B cell (primary cell): ENCODE measurements around the gene KCND3. TPM values are rescaled to one million over a fixed set of nuclear protein-coding genes. Genes with fewer than 3 reads are reported as not detected.

Experiments
- ATAC-seq: fragments of 200-7000 bp; cut with Tn5 transposase; one replicate; pipeline ENCODE4 v1.10.0; 2021; ENCODE audit warnings: low read depth, mild to moderate bottlenecking, moderate number of reproducible peaks, moderate library complexity
- CTCF ChIA-PET: fragments of 350-600 bp; sonication (Branson Sonifier 250); formaldehyde crosslinking; loops from one replicate; lab custom pipeline; 2021; ENCODE audit warnings: antibody characterized with exemption, inconsistent platforms; lab: Charles Lee
- POLR2A ChIA-PET: fragments of 350-600 bp; sonication (Branson Sonifier 250); formaldehyde crosslinking; loops from one replicate; lab custom pipeline; 2021; ENCODE audit warnings: antibody characterized with exemption; lab: Charles Lee
- DNase-seq: peaks from one replicate; pipeline ENCODE4 v3.0.0; 2013
- H2AFZ ChIP-seq: 2 replicates; pipeline ENCODE4 v1.6.1; 2012; ENCODE audit warnings: mild to moderate bottlenecking, low read depth, low read length; ENCODE audit not compliant: insufficient read depth, poor library complexity, severe bottlenecking
- H3K27ac ChIP-seq, 2 donors: 1 replicate in 1 of 2; 2 replicates in 1 of 2; pipeline ENCODE4 v1.5.1; 2012 to 2013; ENCODE audit warnings: low read length in 2 of 2, mild to moderate bottlenecking in 2 of 2, moderate library complexity in 1 of 2
- H3K27me3 ChIP-seq, 4 experiments: fragments of 200-600 bp in 1 of 4; sonication (generic) in 1 of 4; replicated peaks in 1 of 4; 1 replicate in 2 of 4; 2 replicates in 2 of 4; pipeline versions ENCODE4 v1.6.1 to v1.7.0; 2013 to 2016; ENCODE audit warnings: low read length in 3 of 4, mild to moderate bottlenecking in 2 of 4, mixed read lengths in 1 of 4, moderate library complexity in 1 of 4; ENCODE audit not compliant: insufficient read depth in 4 of 4, control insufficient read depth in 3 of 4; ENCODE audit errors: control extremely low read depth in 1 of 4
- H3K36me3 ChIP-seq, 2 experiments: replicated peaks in 1 of 2; 1 replicate in 1 of 2; 2 replicates in 1 of 2; pipeline versions ENCODE4 v1.6.1 to v1.7.1; 2013; ENCODE audit warnings: low read length in 1 of 2; ENCODE audit not compliant: insufficient read depth in 2 of 2, control insufficient read depth in 1 of 2; ENCODE audit errors: control extremely low read depth in 1 of 2, extremely low read depth in 1 of 2
- H3K4me1 ChIP-seq, 2 donors: fragments of 200-600 bp in 1 of 2; sonication (generic) in 1 of 2; 1 replicate in 1 of 2; 2 replicates in 1 of 2; pipeline versions ENCODE4 v1.5.1 to v1.6.1; 2013 to 2017; ENCODE audit warnings: low read length in 2 of 2; ENCODE audit not compliant: control insufficient read depth in 2 of 2, insufficient read depth in 2 of 2
- H3K4me2 ChIP-seq: replicated peaks from 2 replicates; pipeline ENCODE3; 2012; ENCODE audit warnings: mild to moderate bottlenecking, low read depth, low read length; ENCODE audit not compliant: poor library complexity, severe bottlenecking
- H3K4me3 ChIP-seq, 5 experiments: fragments of 200-600 bp in 1 of 5; sonication (generic) in 1 of 5; 1 replicate in 3 of 5; 2 replicates in 2 of 5; pipeline versions ENCODE4 v1.5.1 to v1.7.0; 2011 to 2016; ENCODE audit warnings: low read length in 4 of 5, mild to moderate bottlenecking in 4 of 5, low read depth in 2 of 5, control low read depth in 1 of 5, moderate library complexity in 1 of 5; ENCODE audit not compliant: insufficient read depth in 1 of 5; ENCODE audit errors: control extremely low read depth in 1 of 5, extremely low read depth in 1 of 5
- H3K79me2 ChIP-seq: fragments of 200-600 bp; sonication (generic); one replicate; pipeline ENCODE4 v1.6.0; 2016; ENCODE audit warnings: low read length; ENCODE audit not compliant: control insufficient read depth, insufficient read depth
- H3K9ac ChIP-seq: fragments of 200-600 bp; sonication (generic); 2 replicates; pipeline ENCODE4 v1.6.1; 2017; ENCODE audit warnings: mild to moderate bottlenecking, low read length, moderate library complexity
- H3K9me3 ChIP-seq, 3 donors: one replicate each; pipeline versions ENCODE4 v1.6.1 to v1.7.1; 2013; ENCODE audit warnings: low read length in 2 of 3; ENCODE audit not compliant: control insufficient read depth in 2 of 3, insufficient read depth in 1 of 3; ENCODE audit errors: control extremely low read depth in 1 of 3
- H4K20me1 ChIP-seq: 2 replicates; pipeline ENCODE4 v1.6.0; 2012; ENCODE audit warnings: mild to moderate bottlenecking, low read length; ENCODE audit not compliant: insufficient read depth, control insufficient read depth, poor library complexity, severe bottlenecking
- H3K27ac Mint-ChIP-seq: one replicate; pipeline ENCODE4 v1.8.0; 2021; ENCODE audit warnings: mixed read lengths
- H3K27me3 Mint-ChIP-seq: one replicate; pipeline ENCODE4 v1.8.0; 2021; ENCODE audit warnings: mixed read lengths
- H3K4me1 Mint-ChIP-seq: one replicate; pipeline ENCODE4 v1.8.0; 2021; ENCODE audit warnings: mixed read lengths
- H3K4me3 Mint-ChIP-seq: one replicate; pipeline ENCODE4 v1.8.0; 2021; ENCODE audit warnings: mixed read lengths
- H3K9me3 Mint-ChIP-seq: one replicate; pipeline ENCODE4 v1.8.0; 2022; ENCODE audit warnings: mixed read lengths; ENCODE audit not compliant: insufficient read depth
- CTCF ChIP-seq: fragments of 200-600 bp; IDR thresholded peaks from one replicate; pipeline ENCODE4 v1.8.0; 2022; ENCODE audit warnings: antibody characterized with exemption, mild to moderate bottlenecking
- EZH2 ChIP-seq: IDR thresholded peaks from 2 replicates; pipeline ENCODE4 v1.6.1; 2012; ENCODE audit warnings: borderline replicate concordance, low read depth, mild to moderate bottlenecking, moderate library complexity, low read length; ENCODE audit not compliant: insufficient read depth, poor library complexity, severe bottlenecking
- WGBS: methylation state at CpG from one replicate; pipeline ENCODE4 v1.1.5; 2013; ENCODE audit warnings: missing lambda C conversion rate; ENCODE audit not compliant: insufficient coverage; 5-methylcytosine and 5-hydroxymethylcytosine counted together
- intact Hi-C: fragments of 100-400 bp; cut with micrococcal nuclease; formaldehyde crosslinking; loops from one replicate; pipeline ENCODE4 v1.10.0; 2022
- polyA plus RNA-seq: library from polyadenylated mRNA; depleted of rRNA; stranded (reverse); fragments of >200 nt; gene quantifications from 2 replicates; pipeline ENCODE4 v1.2.3, GENCODE V29; 2012
- total RNA-seq, 2 donors: library from RNA; stranded (reverse); fragments of 120-200 nt in 1 of 2; gene quantifications; 1 replicate in 1 of 2; 2 replicates in 1 of 2; pipeline versions ENCODE4 v1.2.3 to v1.2.4, GENCODE V29; 2013 to 2022

The KCND3 gene
- total and polyA plus RNA-seq, 2 donors (not counting 1 experiment from before 2014, with no cell fraction given) = 0.07 TPM; not detected in 1

- intact Hi-C loops = no loop called here
- DNase-seq (no peak), ATAC-seq (no peak)
- Mint-ChIP-seq H3K4me1 (no peaks in the 10 kb centered on the region), H3K27ac (no peak overlapping the region), H3K4me3 (no peak overlapping the region), H3K27me3 (peaks cover 51% of the 10 kb centered on the region), H3K9me3 (no peaks in the 10 kb centered on the region)
- ChIA-PET POLR2A (no interaction called here), CTCF (no interaction called here)
- no peak for TF ChIP-seq CTCF
- TF ChIP-seq EZH2 = no peak
- no CpG with 5 or more reads among the region's 1 CpG for WGBS
- Histone ChIP-seq H3K4me2 (no peak overlapping the region), H3K79me2 (no peaks in the 10 kb centered on the region), H3K27me3 (peaks cover 0 to 9% (median 4%) of the 10 kb centered on the region in 4 experiments), H3K9ac (no peak overlapping the region), H3K4me3 (no peak overlapping the region), H4K20me1 (no peaks in the 10 kb centered on the region), H3K4me1 (no peaks in the 10 kb centered on the region), H3K36me3 (no peaks in the 10 kb centered on the region), H3K9me3 (peaks cover 0 to 5% (median 0%) of the 10 kb centered on the region in 3 donors), H2AFZ (no peak overlapping the region), H3K27ac (no peak overlapping the region)
Measured at GRCh38 chr1:111906816-111907215, 82.7 kb downstream of the KCND3 start.

- TF ChIP-seq CTCF (no peak), EZH2 (no peak)
- ATAC-seq = no peak
- ChIA-PET CTCF (no interaction called here), POLR2A (no interaction called here)
- 82% methylated on average over 3 of the region's 4 CpGs for WGBS
- H3K4me3 Mint-ChIP-seq = no peak overlapping the region
- H3K79me2 ChIP-seq = no peaks in the 10 kb centered on the region
- no peak overlapping the region for H3K27ac Mint-ChIP-seq
- H3K9me3 Mint-ChIP-seq = no peaks in the 10 kb centered on the region
- H3K4me2 ChIP-seq = no peak overlapping the region
- intact Hi-C loops = no loop called here
- H3K4me3 ChIP-seq = no peak overlapping the region
- no peaks in the 10 kb centered on the region for H3K4me1 ChIP-seq
- no peak overlapping the region for H2AFZ ChIP-seq
- no peaks in the 10 kb centered on the region for H3K4me1 Mint-ChIP-seq
- no peaks in the 10 kb centered on the region for H3K36me3 ChIP-seq
- H3K9ac ChIP-seq = no peak overlapping the region
- H3K9me3 ChIP-seq = peaks cover 0 to 5% (median 0%) of the 10 kb centered on the region in 3 donors
- H3K27me3 Mint-ChIP-seq = peaks cover 50% of the 10 kb centered on the region
- H3K27me3 ChIP-seq = peaks cover 0 to 9% (median 5%) of the 10 kb centered on the region in 4 experiments
- no peak for DNase-seq
- no peak overlapping the region for H3K27ac ChIP-seq
- H4K20me1 ChIP-seq = no peaks in the 10 kb centered on the region
Measured at GRCh38 chr1:111906111-111906510, 83.4 kb downstream of the KCND3 start.
